Loucy (cell line): Measurements from ENCODE around the gene KCNJ12.
"Not testable (repeated sequence)": the region's sequence is repeated elsewhere in the genome, so short reads cannot be mapped to it uniquely, and the experiment has no call there.

Experiments
- H2AFZ ChIP-seq: fragments of 200-600 bp; sonication (generic); 2 replicates; pipeline ENCODE4 v1.6.0; 2016; ENCODE audit warnings: antibody characterized with exemption, mild to moderate bottlenecking, low read length, moderate library complexity
- H3F3A ChIP-seq: fragments of 200-600 bp; 2 replicates; pipeline ENCODE4 v1.6.0; 2016; ENCODE audit warnings: antibody characterized with exemption, low read depth, mild to moderate bottlenecking
- H3K27me3 ChIP-seq: fragments of 200-600 bp; sonication (generic); 2 replicates; pipeline ENCODE4 v1.6.1; 2014; ENCODE audit warnings: low read length, mild to moderate bottlenecking; ENCODE audit not compliant: insufficient read depth, poor library complexity, severe bottlenecking
- H3K36me3 ChIP-seq: fragments of 200-600 bp; sonication (generic); 2 replicates; pipeline ENCODE4 v1.6.1; 2016; ENCODE audit warnings: low read length; ENCODE audit not compliant: insufficient read depth
- H3K4me1 ChIP-seq: fragments of 200-600 bp; sonication (generic); 2 replicates; pipeline ENCODE4 v1.5.1; 2014; ENCODE audit warnings: low read length, mild to moderate bottlenecking; ENCODE audit not compliant: insufficient read depth, poor library complexity, severe bottlenecking
- H3K4me2 ChIP-seq: fragments of 200-600 bp; sonication (generic); 2 replicates; pipeline ENCODE4 v1.6.0; 2014; ENCODE audit warnings: antibody characterized with exemption, low read length, low read depth, mild to moderate bottlenecking; ENCODE audit not compliant: poor library complexity, severe bottlenecking
- H3K4me3 ChIP-seq: fragments of 200-600 bp; sonication (generic); 2 replicates; pipeline ENCODE4 v1.5.1; 2014; ENCODE audit warnings: low read length, mild to moderate bottlenecking, mixed read lengths; ENCODE audit not compliant: poor library complexity, severe bottlenecking
- H3K79me2 ChIP-seq: fragments of 200-600 bp; sonication (generic); 2 replicates; pipeline ENCODE4 v1.6.1; 2014; ENCODE audit warnings: low read length; ENCODE audit not compliant: insufficient read depth
- H3K9ac ChIP-seq: fragments of 200-600 bp; sonication (generic); 2 replicates; pipeline ENCODE4 v1.6.0; 2014; ENCODE audit warnings: mild to moderate bottlenecking, low read depth, low read length, moderate library complexity; ENCODE audit not compliant: poor library complexity, severe bottlenecking
- H3K9me2 ChIP-seq: fragments of 200-600 bp; sonication (generic); replicated peaks from 2 replicates; pipeline ENCODE4 v1.6.1; 2016; ENCODE audit warnings: low read depth, low read length, mixed read lengths
- H3K9me3 ChIP-seq: fragments of 200-600 bp; sonication (generic); 2 replicates; pipeline ENCODE4 v1.6.1; 2014; ENCODE audit warnings: mild to moderate bottlenecking, antibody characterized with exemption, low read length, low read depth; ENCODE audit not compliant: insufficient read depth
- H4K20me1 ChIP-seq: fragments of 200-600 bp; sonication (generic); 2 replicates; pipeline ENCODE4 v1.6.0; 2014; ENCODE audit warnings: antibody characterized with exemption, low read length, mild to moderate bottlenecking; ENCODE audit not compliant: insufficient read depth, poor library complexity, severe bottlenecking
- EZH2phosphoT487 ChIP-seq: fragments of 200-600 bp; IDR thresholded peaks from 2 replicates; pipeline ENCODE4 v1.6.1; 2018; ENCODE audit warnings: antibody characterized with exemption, mild to moderate bottlenecking, moderate library complexity, borderline replicate concordance
- TF ChIP-seq, protein P1 (sequence below): fragments of 200-600 bp; sonication (generic); conservative IDR thresholded peaks from 2 replicates; pipeline ENCODE4 v1.5.1; 2014; ENCODE audit warnings: mild to moderate bottlenecking, antibody characterized with exemption, low read length

KCNJ12 gene

DNA sequence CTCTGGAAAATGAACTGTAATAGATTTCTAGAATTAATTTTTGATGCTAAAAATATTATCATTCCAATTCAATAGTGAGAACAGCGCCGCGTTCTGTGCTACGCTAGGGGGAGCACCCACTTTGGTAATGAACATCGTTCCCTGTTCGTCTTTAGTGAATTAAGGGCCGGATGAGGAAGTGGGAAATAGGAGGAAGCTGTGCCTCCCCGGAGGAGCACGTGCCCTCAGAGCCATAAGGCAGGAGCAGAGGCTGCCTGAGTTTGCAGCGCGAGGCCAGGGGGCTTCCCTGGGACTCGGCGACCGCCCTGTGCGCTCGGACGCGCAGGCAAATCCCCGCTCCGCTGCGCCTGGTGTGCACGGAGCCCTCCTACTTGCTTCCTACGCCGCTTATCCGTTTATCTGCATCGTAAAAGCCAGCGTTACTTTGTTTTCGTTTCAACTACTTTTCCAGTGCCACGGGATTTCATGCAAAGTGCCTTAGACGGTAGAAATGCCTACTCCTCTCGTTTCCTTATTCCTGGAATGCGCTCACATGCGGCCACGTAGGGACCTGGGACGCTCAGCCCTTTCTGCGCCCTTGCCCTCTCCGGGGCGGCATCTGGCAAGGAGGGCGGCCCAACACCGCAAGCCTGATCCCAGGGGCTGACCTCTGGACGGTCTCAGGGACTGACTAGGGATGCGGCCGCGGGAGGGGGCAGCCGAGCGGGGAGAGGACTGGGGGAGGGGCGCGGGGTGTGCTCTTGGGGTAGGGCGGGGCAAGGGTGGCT, 76.4 kb downstream of the KCNJ12 start:
- no peak overlapping the region for H3K9ac ChIP-seq
- no peak for TF ChIP-seq EZH2phosphoT487
- TF ChIP-seq, protein P1, sequence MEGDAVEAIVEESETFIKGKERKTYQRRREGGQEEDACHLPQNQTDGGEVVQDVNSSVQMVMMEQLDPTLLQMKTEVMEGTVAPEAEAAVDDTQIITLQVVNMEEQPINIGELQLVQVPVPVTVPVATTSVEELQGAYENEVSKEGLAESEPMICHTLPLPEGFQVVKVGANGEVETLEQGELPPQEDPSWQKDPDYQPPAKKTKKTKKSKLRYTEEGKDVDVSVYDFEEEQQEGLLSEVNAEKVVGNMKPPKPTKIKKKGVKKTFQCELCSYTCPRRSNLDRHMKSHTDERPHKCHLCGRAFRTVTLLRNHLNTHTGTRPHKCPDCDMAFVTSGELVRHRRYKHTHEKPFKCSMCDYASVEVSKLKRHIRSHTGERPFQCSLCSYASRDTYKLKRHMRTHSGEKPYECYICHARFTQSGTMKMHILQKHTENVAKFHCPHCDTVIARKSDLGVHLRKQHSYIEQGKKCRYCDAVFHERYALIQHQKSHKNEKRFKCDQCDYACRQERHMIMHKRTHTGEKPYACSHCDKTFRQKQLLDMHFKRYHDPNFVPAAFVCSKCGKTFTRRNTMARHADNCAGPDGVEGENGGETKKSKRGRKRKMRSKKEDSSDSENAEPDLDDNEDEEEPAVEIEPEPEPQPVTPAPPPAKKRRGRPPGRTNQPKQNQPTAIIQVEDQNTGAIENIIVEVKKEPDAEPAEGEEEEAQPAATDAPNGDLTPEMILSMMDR = no peak
- no peaks in the 10 kb centered on the region for H3K36me3 ChIP-seq
- H3K9me3 ChIP-seq = no peaks in the 10 kb centered on the region
- no peaks in the 10 kb centered on the region for H3K9me2 ChIP-seq
- H2AFZ ChIP-seq = no peak overlapping the region
- no peaks in the 10 kb centered on the region for H4K20me1 ChIP-seq
- H3K4me2 ChIP-seq = no peak overlapping the region
- H3K79me2 ChIP-seq = no peaks in the 10 kb centered on the region
- no peak overlapping the region for H3K4me3 ChIP-seq
- no peaks in the 10 kb centered on the region for H3K27me3 ChIP-seq
- H3K4me1 ChIP-seq = no peaks in the 10 kb centered on the region
- no peaks in the 10 kb centered on the region for H3F3A ChIP-seq

DNA sequence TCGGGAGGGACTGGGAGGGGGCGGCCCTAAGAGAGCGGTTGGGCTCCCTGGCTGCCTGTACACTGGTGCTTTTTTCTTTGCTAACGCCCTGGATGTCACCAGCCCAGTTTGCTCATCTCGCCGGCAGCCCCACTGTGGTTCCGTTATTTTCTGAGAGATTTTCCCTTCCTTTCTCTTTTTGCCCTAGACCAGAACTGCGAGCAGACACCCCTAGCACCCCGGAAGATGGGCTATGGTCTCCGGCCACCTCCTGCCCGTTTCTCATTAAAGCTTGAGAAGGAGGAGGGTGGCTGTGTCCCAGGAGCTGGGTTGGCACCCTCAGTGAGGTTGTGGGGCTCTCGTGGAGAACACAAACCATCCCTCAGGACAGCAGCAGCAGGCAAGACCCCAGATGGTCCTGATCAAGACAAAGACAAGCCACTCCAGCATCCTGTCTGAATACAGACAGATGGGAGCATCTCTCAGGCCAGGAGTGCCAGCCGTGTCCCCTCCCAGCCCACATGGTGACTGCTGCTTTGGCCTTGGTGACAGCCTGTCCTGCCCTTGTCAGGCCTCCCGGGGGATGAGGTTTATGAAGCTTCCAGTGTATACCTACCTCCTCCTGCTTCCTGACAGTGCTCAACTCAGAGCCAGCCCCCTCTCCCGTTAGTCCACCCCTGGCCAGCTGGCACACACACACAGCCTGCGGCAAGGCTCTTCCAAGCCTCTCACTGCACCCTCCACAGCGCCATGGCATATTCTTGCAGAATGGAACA, 77.2 kb downstream of the KCNJ12 start:
- no peaks in the 10 kb centered on the region for H3F3A ChIP-seq
- H3K4me1 ChIP-seq = no peaks in the 10 kb centered on the region
- H3K9me3 ChIP-seq = no peaks in the 10 kb centered on the region
- no peak for TF ChIP-seq EZH2phosphoT487
- TF ChIP-seq, protein P1 = no peak
- no peak overlapping the region for H3K4me2 ChIP-seq
- no peak overlapping the region for H3K4me3 ChIP-seq
- no peaks in the 10 kb centered on the region for H3K9me2 ChIP-seq
- H3K9ac ChIP-seq = no peak overlapping the region
- H3K79me2 ChIP-seq = no peaks in the 10 kb centered on the region
- no peak overlapping the region for H2AFZ ChIP-seq
- H3K36me3 ChIP-seq = no peaks in the 10 kb centered on the region
- H3K27me3 ChIP-seq = no peaks in the 10 kb centered on the region
- no peaks in the 10 kb centered on the region for H4K20me1 ChIP-seq

DNA sequence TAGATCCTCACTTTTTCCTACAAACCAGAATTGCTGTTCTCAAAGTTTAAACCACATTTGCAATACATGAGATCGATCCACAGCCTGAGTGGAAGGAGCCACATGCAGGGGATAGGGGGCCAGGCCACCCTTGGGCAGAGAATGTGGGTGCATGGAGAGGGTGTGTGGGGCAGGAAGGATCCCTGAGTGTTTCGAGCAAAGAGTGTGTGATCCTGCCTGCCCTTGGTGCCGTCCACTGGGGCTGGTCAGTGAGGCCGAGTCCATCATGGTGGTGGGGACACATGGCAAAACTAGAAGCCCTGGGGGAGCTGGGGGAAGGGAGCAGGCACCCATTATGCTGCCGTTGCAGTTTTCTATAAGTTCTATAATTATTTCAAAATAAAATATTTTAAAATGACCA, 77.8 kb downstream of the KCNJ12 start:
- H3K9me2 ChIP-seq, H3K36me3 ChIP-seq, H2AFZ ChIP-seq, H3K4me2 ChIP-seq, H3K4me1 ChIP-seq, H4K20me1 ChIP-seq, H3K79me2 ChIP-seq, H3K4me3 ChIP-seq, H3K9me3 ChIP-seq, H3K9ac ChIP-seq, H3K27me3 ChIP-seq, H3F3A ChIP-seq: not testable (repeated sequence)
